Activated naive CD8-positive, alpha-beta T cell (primary cell): Measurements from ENCODE around the gene PTPN21.
"Not testable (repeated sequence)": the region's sequence is repeated elsewhere in the genome, so short reads cannot be mapped to it uniquely, and the experiment has no call there.

ENCODE experiments used
- H3K27ac Mint-ChIP-seq: one replicate; pipeline ENCODE4 v1.8.0; 2021; ENCODE audit warnings: mixed read lengths
- H3K27me3 Mint-ChIP-seq: one replicate; pipeline ENCODE4 v1.8.0; 2021; ENCODE audit warnings: mixed read lengths
- H3K36me3 Mint-ChIP-seq: one replicate; pipeline ENCODE4 v1.8.0; 2021; ENCODE audit warnings: mixed read lengths
- H3K4me1 Mint-ChIP-seq: one replicate; pipeline ENCODE4 v1.8.0; 2021; ENCODE audit warnings: low read depth, mixed read lengths
- H3K4me3 Mint-ChIP-seq: one replicate; pipeline ENCODE4 v1.8.0; 2021; ENCODE audit warnings: mild to moderate bottlenecking, mixed read lengths
- H3K9me3 Mint-ChIP-seq: one replicate; pipeline ENCODE4 v1.8.0; 2021; ENCODE audit warnings: low read depth, mixed read lengths

PTPN21 gene

GRCh38 chr14:88542857-88543795, 11.7 kb downstream of the PTPN21 start:
- peaks cover 6% of the 10 kb centered on the region for H3K27me3 Mint-ChIP-seq
- no peak overlapping the region for H3K4me3 Mint-ChIP-seq
- H3K27ac Mint-ChIP-seq, result no peak overlapping the region
- no peaks in the 10 kb centered on the region for H3K9me3 Mint-ChIP-seq
- no peaks in the 10 kb centered on the region for H3K4me1 Mint-ChIP-seq
- no peaks in the 10 kb centered on the region for H3K36me3 Mint-ChIP-seq

GRCh38 chr14:88541324-88541723, 13.5 kb downstream of the PTPN21 start:
- Mint-ChIP-seq H3K4me3 (no peak overlapping the region), H3K4me1 (no peaks in the 10 kb centered on the region), H3K9me3 (no peaks in the 10 kb centered on the region), H3K36me3 (no peaks in the 10 kb centered on the region), H3K27ac (no peak overlapping the region), H3K27me3 (peaks cover 8% of the 10 kb centered on the region)

GRCh38 chr14:88535813-88536212, 19.0 kb downstream of the PTPN21 start:
- no peak overlapping the region for H3K4me3 Mint-ChIP-seq
- no peaks in the 10 kb centered on the region for H3K36me3 Mint-ChIP-seq
- no peaks in the 10 kb centered on the region for H3K4me1 Mint-ChIP-seq
- H3K27ac Mint-ChIP-seq, result no peak overlapping the region
- H3K27me3 Mint-ChIP-seq, result peaks cover 5% of the 10 kb centered on the region
- H3K9me3 Mint-ChIP-seq, result no peaks in the 10 kb centered on the region

- Mint-ChIP-seq H3K27ac (no peak overlapping the region), H3K4me3 (no peak overlapping the region), H3K27me3 (peaks cover 4% of the 10 kb centered on the region), H3K9me3 (peaks cover 3% of the 10 kb centered on the region), H3K36me3 (peaks cover 6% of the 10 kb centered on the region), H3K4me1 (no peaks in the 10 kb centered on the region)
Observed at GRCh38 chr14:88535149-88535548, 19.7 kb downstream of the PTPN21 start.

- Mint-ChIP-seq H3K27ac (no peak overlapping the region), H3K27me3 (peaks cover 8% of the 10 kb centered on the region), H3K9me3 (peaks cover 6% of the 10 kb centered on the region), H3K4me1 (no peaks in the 10 kb centered on the region), H3K4me3 (no peak overlapping the region), H3K36me3 (peaks cover 11% of the 10 kb centered on the region)
Observed at GRCh38 chr14:88533064-88533602, 21.7 kb downstream of the PTPN21 start.

- H3K9me3 Mint-ChIP-seq, H3K4me3 Mint-ChIP-seq, H3K27ac Mint-ChIP-seq, H3K4me1 Mint-ChIP-seq: not testable (repeated sequence)
- H3K27me3 Mint-ChIP-seq, result peaks cover 15% of the 10 kb centered on the region
- peaks cover 11% of the 10 kb centered on the region for H3K36me3 Mint-ChIP-seq
Observed at GRCh38 chr14:88529889-88530288, 24.9 kb downstream of the PTPN21 start.

GRCh38 chr14:88522393-88522792, 32.4 kb downstream of the PTPN21 start:
- Mint-ChIP-seq H3K36me3 (no peaks in the 10 kb centered on the region), H3K9me3 (no peaks in the 10 kb centered on the region), H3K4me3 (no peak overlapping the region), H3K27ac (no peak overlapping the region), H3K27me3 (peaks cover 9% of the 10 kb centered on the region), H3K4me1 (no peaks in the 10 kb centered on the region)

GRCh38 chr14:88521818-88522217, 33.0 kb downstream of the PTPN21 start:
- Mint-ChIP-seq H3K9me3 (no peaks in the 10 kb centered on the region), H3K27ac (no peak overlapping the region), H3K4me3 (no peak overlapping the region), H3K36me3 (no peaks in the 10 kb centered on the region), H3K27me3 (peaks cover 6% of the 10 kb centered on the region), H3K4me1 (no peaks in the 10 kb centered on the region)

- Mint-ChIP-seq H3K4me3 (no peak overlapping the region), H3K4me1 (no peaks in the 10 kb centered on the region), H3K36me3 (no peaks in the 10 kb centered on the region), H3K27ac (no peak overlapping the region), H3K27me3 (peaks cover 10% of the 10 kb centered on the region), H3K9me3 (no peaks in the 10 kb centered on the region)
Observed at GRCh38 chr14:88519907-88520306, 34.9 kb downstream of the PTPN21 start.

- H3K27ac Mint-ChIP-seq, result no peak overlapping the region
- H3K36me3 Mint-ChIP-seq, result no peaks in the 10 kb centered on the region
- no peaks in the 10 kb centered on the region for H3K4me1 Mint-ChIP-seq
- peaks cover 11% of the 10 kb centered on the region for H3K27me3 Mint-ChIP-seq
- H3K9me3 Mint-ChIP-seq, result no peaks in the 10 kb centered on the region
- no peak overlapping the region for H3K4me3 Mint-ChIP-seq
Observed at GRCh38 chr14:88518592-88519512, 36.0 kb downstream of the PTPN21 start.

- H3K9me3 Mint-ChIP-seq, result no peaks in the 10 kb centered on the region
- no peaks in the 10 kb centered on the region for H3K4me1 Mint-ChIP-seq
- H3K36me3 Mint-ChIP-seq, result no peaks in the 10 kb centered on the region
- H3K27me3 Mint-ChIP-seq, result peaks cover 13% of the 10 kb centered on the region
- H3K27ac Mint-ChIP-seq, result no peak overlapping the region
- H3K4me3 Mint-ChIP-seq, result no peak overlapping the region
Observed at GRCh38 chr14:88516861-88517357, 37.9 kb downstream of the PTPN21 start.

GRCh38 chr14:88515499-88516221, 39.1 kb downstream of the PTPN21 start:
- Mint-ChIP-seq H3K27me3 (peaks cover 13% of the 10 kb centered on the region), H3K4me3 (no peak overlapping the region), H3K4me1 (no peaks in the 10 kb centered on the region), H3K9me3 (no peaks in the 10 kb centered on the region), H3K27ac (no peak overlapping the region), H3K36me3 (no peaks in the 10 kb centered on the region)

GRCh38 chr14:88507208-88507607, 47.6 kb downstream of the PTPN21 start:
- Mint-ChIP-seq H3K4me1 (no peaks in the 10 kb centered on the region), H3K9me3 (no peaks in the 10 kb centered on the region), H3K27me3 (peaks cover 15% of the 10 kb centered on the region), H3K4me3 (no peak overlapping the region), H3K36me3 (no peaks in the 10 kb centered on the region), H3K27ac (no peak overlapping the region)

- Mint-ChIP-seq H3K27me3 (peaks cover 15% of the 10 kb centered on the region), H3K27ac (no peak overlapping the region), H3K36me3 (no peaks in the 10 kb centered on the region), H3K4me1 (no peaks in the 10 kb centered on the region), H3K4me3 (no peak overlapping the region), H3K9me3 (no peaks in the 10 kb centered on the region)
Observed at GRCh38 chr14:88505621-88506020, 49.2 kb downstream of the PTPN21 start.
